ENCODE results near the gene DOCK8.

DOCK8 gene

GRCh38 chr9:316382-316965, 101.8 kb downstream of the DOCK8 start:
- DNase-seq = no peak

- no peak for DNase-seq
These were observed 104.0 kb downstream of the DOCK8 start for GRCh38 chr9:318646-319045.

- DNase-seq = no peak
These were observed 110.3 kb downstream of the DOCK8 start for GRCh38 chr9:324971-325370.

GRCh38 chr9:326667-327066, 112.0 kb downstream of the DOCK8 start:
- no peak for DNase-seq

GRCh38 chr9:328453-328852, 113.8 kb downstream of the DOCK8 start:
- no peak for DNase-seq

GRCh38 chr9:331197-331596, 116.5 kb downstream of the DOCK8 start:
- no peak for DNase-seq

- no peak for DNase-seq
These were observed 120.7 kb downstream of the DOCK8 start for GRCh38 chr9:335373-335772.

- DNase-seq = peak; percentile 1
These were observed 121.4 kb downstream of the DOCK8 start for GRCh38 chr9:336039-336438.

- DNase-seq = no peak
These were observed 123.9 kb downstream of the DOCK8 start for GRCh38 chr9:338602-339001.

- DNase-seq = no peak
These were observed 127.2 kb downstream of the DOCK8 start for GRCh38 chr9:341634-342421.

GRCh38 chr9:343773-344172, 129.1 kb downstream of the DOCK8 start:
- no peak for DNase-seq

GRCh38 chr9:346111-346571, 131.5 kb downstream of the DOCK8 start:
- no peak for DNase-seq

GRCh38 chr9:347667-348292, 133.1 kb downstream of the DOCK8 start:
- DNase-seq = peak; percentile 31

- no peak for DNase-seq
These were observed 135.7 kb downstream of the DOCK8 start for GRCh38 chr9:350384-350783.

GRCh38 chr9:351916-352315, 137.3 kb downstream of the DOCK8 start:
- DNase-seq = no peak

- no peak for DNase-seq
These were observed 138.4 kb downstream of the DOCK8 start for GRCh38 chr9:353077-353476.

GRCh38 chr9:354453-354852, 139.8 kb downstream of the DOCK8 start:
- no peak for DNase-seq

GRCh38 chr9:357560-357959, 142.9 kb downstream of the DOCK8 start:
- DNase-seq = no peak

GRCh38 chr9:362561-363273, 148.1 kb downstream of the DOCK8 start:
- no peak for DNase-seq

- DNase-seq = no peak
These were observed 148.6 kb downstream of the DOCK8 start for GRCh38 chr9:363274-363612.

- DNase-seq = no peak
These were observed 150.8 kb downstream of the DOCK8 start for GRCh38 chr9:365436-365835.

GRCh38 chr9:366620-367019, 152.0 kb downstream of the DOCK8 start:
- no peak for DNase-seq

- no peak for DNase-seq
These were observed 155.4 kb downstream of the DOCK8 start for GRCh38 chr9:370086-370485.

- no peak for DNase-seq
These were observed 156.7 kb downstream of the DOCK8 start for GRCh38 chr9:371349-371748.
